Hepatocyte (in vitro differentiated cells): ENCODE data around the gene ZNF132. TPM values are rescaled to one million over a fixed set of nuclear protein-coding genes. Genes with fewer than 3 reads are reported as not detected.

ENCODE experiments used
- DNase-seq: peaks from one replicate; pipeline ENCODE4 v3.0.0-alpha.2; 2016; ENCODE audit warnings: low spot score
- H2AFZ ChIP-seq: fragments of 200-600 bp; sonication (generic); 2 replicates; pipeline ENCODE4 v1.6.0; 2016; ENCODE audit warnings: antibody characterized with exemption, mild to moderate bottlenecking
- H3K27ac ChIP-seq: fragments of 200-600 bp; sonication (generic); 2 replicates; pipeline ENCODE4 v1.5.1; 2016; ENCODE audit warnings: mild to moderate bottlenecking
- H3K27me3 ChIP-seq: fragments of 200-600 bp; sonication (generic); 2 replicates; pipeline ENCODE4 v1.6.1; 2016
- H3K36me3 ChIP-seq: fragments of 200-600 bp; sonication (generic); replicated peaks from 2 replicates; pipeline ENCODE4 v1.5.1; 2016; ENCODE audit warnings: low read depth; ENCODE audit not compliant: insufficient read depth
- H3K4me1 ChIP-seq: fragments of 200-600 bp; sonication (generic); 2 replicates; pipeline ENCODE4 v1.5.1; 2016; ENCODE audit warnings: mild to moderate bottlenecking, moderate library complexity; ENCODE audit not compliant: insufficient read depth
- H3K4me2 ChIP-seq: fragments of 200-600 bp; sonication (generic); 2 replicates; pipeline ENCODE4 v1.6.0; 2016
- H3K4me3 ChIP-seq: fragments of 200-600 bp; sonication (generic); 2 replicates; pipeline ENCODE4 v1.5.1; 2016; ENCODE audit warnings: mild to moderate bottlenecking
- H3K79me2 ChIP-seq: fragments of 200-600 bp; sonication (generic); 2 replicates; pipeline ENCODE4 v1.6.0; 2017; ENCODE audit warnings: mild to moderate bottlenecking
- H3K9me2 ChIP-seq: fragments of 200-600 bp; sonication (generic); replicated peaks from 2 replicates; pipeline ENCODE4 v1.6.0; 2017; ENCODE audit warnings: mild to moderate bottlenecking; ENCODE audit not compliant: insufficient read depth
- H3K9me3 ChIP-seq: fragments of 200-600 bp; sonication (generic); 2 replicates; pipeline ENCODE4 v1.5.1; 2016; ENCODE audit warnings: low read depth, mild to moderate bottlenecking
- H4K20me1 ChIP-seq: fragments of 200-600 bp; sonication (generic); 2 replicates; pipeline ENCODE4 v1.6.0; 2016; ENCODE audit warnings: mild to moderate bottlenecking; ENCODE audit not compliant: insufficient read depth, poor library complexity, severe bottlenecking
- EZH2 ChIP-seq: fragments of 200-600 bp; sonication (generic); IDR thresholded peaks from 2 replicates; pipeline ENCODE4 v1.6.1; 2016; ENCODE audit warnings: antibody characterized with exemption, mild to moderate bottlenecking, borderline replicate concordance
- EZH2phosphoT487 ChIP-seq: fragments of 200-600 bp; sonication (generic); IDR thresholded peaks from one replicate; pipeline ENCODE4 v1.6.1; 2018; ENCODE audit warnings: antibody characterized with exemption, mild to moderate bottlenecking, low read depth, moderate library complexity; ENCODE audit not compliant: unreplicated experiment, severe bottlenecking
- WGBS: methylation state at CpG from one replicate; pipeline ENCODE4 v1.1.6; 2016; ENCODE audit warnings: low lambda C conversion rate; ENCODE audit errors: missing lambda C conversion rate; 5-methylcytosine and 5-hydroxymethylcytosine counted together
- polyA plus RNA-seq: library from polyadenylated mRNA; unstranded; fragments of >200 nt; fragmentation: Nextera tagmentation; extraction: Ambion mirVana; gene quantifications from 2 replicates; pipeline ENCODE4 v1.2.1, GENCODE V29; 2016
- total RNA-seq: library from RNA; depleted of rRNA; stranded (reverse); fragments of >200 nt; gene quantifications from 2 replicates; pipeline ENCODE4 v1.2.3, GENCODE V29; 2014
- TF ChIP-seq, protein P1 (sequence below): fragments of 200-600 bp; sonication (generic); IDR thresholded peaks from 2 replicates; pipeline ENCODE4 v1.5.1; 2016; ENCODE audit warnings: antibody characterized with exemption, mild to moderate bottlenecking; ENCODE audit not compliant: poor library complexity

Gene ZNF132
- total and polyA plus RNA-seq, 2 experiments from 2014 or later = 0.35 to 1.0 TPM

DNA sequence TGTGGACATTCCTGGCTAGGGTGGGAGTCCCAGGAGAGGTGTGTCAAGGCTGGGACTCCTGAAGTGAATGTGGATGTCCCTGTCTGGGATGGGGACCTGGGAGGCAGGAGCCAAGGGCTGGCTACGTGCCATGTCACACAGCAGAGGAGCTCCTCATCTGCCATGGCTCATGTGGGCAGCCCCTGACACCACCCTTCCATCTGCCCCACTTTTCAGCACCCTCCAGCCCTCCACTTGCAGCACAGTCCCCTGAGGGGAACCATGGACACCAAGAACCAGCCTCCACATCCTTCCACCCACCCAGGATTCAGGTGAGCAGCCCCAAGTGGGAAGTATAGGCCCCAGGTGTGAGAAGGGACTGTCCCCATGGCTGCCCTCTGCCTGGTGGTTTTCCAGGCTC is 37.9 kb upstream of the ZNF132 start:
- no peaks in the 10 kb centered on the region for H3K36me3 ChIP-seq
- 100% methylated on average over 1 of the region's 1 CpG for WGBS
- no peaks in the 10 kb centered on the region for H3K9me3 ChIP-seq
- no peak overlapping the region for H3K27ac ChIP-seq
- peaks cover 14% of the 10 kb centered on the region for H3K4me1 ChIP-seq
- no peaks in the 10 kb centered on the region for H3K9me2 ChIP-seq
- H3K4me3 ChIP-seq = no peak overlapping the region
- TF ChIP-seq, protein P1, sequence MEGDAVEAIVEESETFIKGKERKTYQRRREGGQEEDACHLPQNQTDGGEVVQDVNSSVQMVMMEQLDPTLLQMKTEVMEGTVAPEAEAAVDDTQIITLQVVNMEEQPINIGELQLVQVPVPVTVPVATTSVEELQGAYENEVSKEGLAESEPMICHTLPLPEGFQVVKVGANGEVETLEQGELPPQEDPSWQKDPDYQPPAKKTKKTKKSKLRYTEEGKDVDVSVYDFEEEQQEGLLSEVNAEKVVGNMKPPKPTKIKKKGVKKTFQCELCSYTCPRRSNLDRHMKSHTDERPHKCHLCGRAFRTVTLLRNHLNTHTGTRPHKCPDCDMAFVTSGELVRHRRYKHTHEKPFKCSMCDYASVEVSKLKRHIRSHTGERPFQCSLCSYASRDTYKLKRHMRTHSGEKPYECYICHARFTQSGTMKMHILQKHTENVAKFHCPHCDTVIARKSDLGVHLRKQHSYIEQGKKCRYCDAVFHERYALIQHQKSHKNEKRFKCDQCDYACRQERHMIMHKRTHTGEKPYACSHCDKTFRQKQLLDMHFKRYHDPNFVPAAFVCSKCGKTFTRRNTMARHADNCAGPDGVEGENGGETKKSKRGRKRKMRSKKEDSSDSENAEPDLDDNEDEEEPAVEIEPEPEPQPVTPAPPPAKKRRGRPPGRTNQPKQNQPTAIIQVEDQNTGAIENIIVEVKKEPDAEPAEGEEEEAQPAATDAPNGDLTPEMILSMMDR = no peak
- peaks cover 6% of the 10 kb centered on the region for H3K79me2 ChIP-seq
- no peak overlapping the region for H3K4me2 ChIP-seq
- H2AFZ ChIP-seq = no peak overlapping the region
- H4K20me1 ChIP-seq = no peaks in the 10 kb centered on the region
- DNase-seq = no peak
- no peaks in the 10 kb centered on the region for H3K27me3 ChIP-seq

DNA sequence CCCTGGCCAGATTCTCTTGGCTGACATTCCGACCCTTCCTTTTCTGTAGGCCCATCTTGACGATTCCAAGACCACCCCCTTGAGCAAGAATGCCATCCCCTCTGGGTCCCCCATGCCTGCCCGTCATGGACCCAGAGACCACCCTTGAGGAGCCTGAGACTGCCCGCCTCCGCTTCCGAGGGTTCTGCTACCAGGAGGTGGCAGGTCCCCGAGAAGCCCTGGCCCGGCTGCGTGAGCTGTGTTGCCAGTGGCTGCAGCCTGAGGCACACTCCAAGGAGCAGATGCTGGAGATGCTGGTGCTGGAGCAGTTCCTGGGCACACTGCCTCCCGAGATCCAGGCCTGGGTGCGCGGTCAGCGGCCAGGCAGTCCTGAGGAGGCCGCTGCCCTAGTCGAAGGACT is 37.2 kb upstream of the ZNF132 start:
- 94% methylated on average over 15 of the region's 15 CpGs for WGBS
- Histone ChIP-seq H3K27ac (peak overlapping the region; percentile 93), H4K20me1 (no peaks in the 10 kb centered on the region)

DNA sequence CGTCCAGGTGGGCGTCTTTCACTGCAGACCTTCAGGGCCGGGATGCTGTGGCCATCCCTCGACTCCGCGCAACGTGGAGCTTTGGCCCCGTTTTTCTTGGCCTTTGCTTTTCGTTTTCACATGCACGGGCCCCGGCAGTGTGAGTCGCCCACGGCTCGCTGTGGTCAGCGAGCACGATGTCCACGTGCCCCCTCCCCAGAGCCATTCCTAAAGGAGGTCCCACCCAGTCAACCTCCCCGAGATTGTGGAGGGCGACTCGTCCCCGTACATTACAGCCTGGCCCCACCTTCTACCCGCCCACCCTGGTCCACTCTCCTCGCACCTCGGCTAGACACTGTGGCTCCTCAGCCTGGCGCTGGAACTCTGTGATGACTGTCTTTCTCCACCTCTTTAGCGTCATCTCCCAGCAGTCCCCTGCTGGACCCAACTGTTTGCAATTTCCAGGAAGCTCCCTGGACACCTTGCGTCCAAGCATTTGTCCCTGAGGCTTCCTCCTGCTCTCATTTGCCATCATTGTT is 36.6 kb upstream of the ZNF132 start:
- TF ChIP-seq, protein P1 = no peak
- TF ChIP-seq EZH2 = no peak
- TF ChIP-seq EZH2phosphoT487 = no peak
- Histone ChIP-seq H3K4me3 (peak overlapping the region; percentile 27), H2AFZ (peak overlapping the region; percentile 18), H3K4me1 (peaks cover 14% of the 10 kb centered on the region), H3K9me2 (no peaks in the 10 kb centered on the region), H3K9me3 (no peaks in the 10 kb centered on the region), H3K79me2 (peaks cover 6% of the 10 kb centered on the region), H3K27ac (peak overlapping the region; percentile 93), H3K27me3 (no peaks in the 10 kb centered on the region), H4K20me1 (no peaks in the 10 kb centered on the region), H3K36me3 (no peaks in the 10 kb centered on the region), H3K4me2 (peak overlapping the region; percentile 93)
- peak; percentile 46 for DNase-seq
- WGBS = 9% methylated on average over 25 of the region's 27 CpGs

More for the DNA sequence above, 37.2 kb upstream of the ZNF132 start:
- no peaks in the 10 kb centered on the region for H3K9me2 ChIP-seq
- H3K27me3 ChIP-seq = no peaks in the 10 kb centered on the region
- H3K4me3 ChIP-seq = no peak overlapping the region
- DNase-seq = no peak
- peaks cover 6% of the 10 kb centered on the region for H3K79me2 ChIP-seq
- peaks cover 14% of the 10 kb centered on the region for H3K4me1 ChIP-seq
- H3K9me3 ChIP-seq = no peaks in the 10 kb centered on the region
- TF ChIP-seq, protein P1 = no peak
- TF ChIP-seq EZH2phosphoT487 (no peak), EZH2 (no peak)
- peak overlapping the region; percentile 93 for H3K4me2 ChIP-seq
- no peak overlapping the region for H2AFZ ChIP-seq
- no peaks in the 10 kb centered on the region for H3K36me3 ChIP-seq
